Kidney (tissue), 14 donors: ENCODE data around the gene KRTAP5-4. TPM values are rescaled to one million over a fixed set of nuclear protein-coding genes. Genes with fewer than 3 reads are reported as not detected.
"Not testable (repeated sequence)": the region's sequence is repeated elsewhere in the genome, so short reads cannot be mapped to it uniquely, and the experiment has no call there.

Experiments used
- DNase-seq, 5 donors: peaks; one replicate each; pipeline ENCODE4 v3.0.0-alpha.2; 2013 to 2020
- FAIRE-seq: peaks from 2 replicates; lab custom pipeline; 2012; peaks lifted over from hg19 to GRCh38; lab: Jason Lieb, UNC
- H3K27ac ChIP-seq, 2 donors: one replicate each; pipeline ENCODE4 v1.7.0; 2013; ENCODE audit warnings: low read depth in 2 of 2, low read length in 2 of 2, inconsistent platforms in 1 of 2
- H3K27me3 ChIP-seq: one replicate; pipeline ENCODE4 v1.7.1; 2013; ENCODE audit warnings: low read length, inconsistent platforms; ENCODE audit not compliant: control insufficient read depth, insufficient read depth
- H3K36me3 ChIP-seq, 3 donors: one replicate each; pipeline versions ENCODE4 v1.7.0 to v1.7.1; 2013; ENCODE audit warnings: low read length in 3 of 3, control low read depth in 1 of 3, inconsistent platforms in 1 of 3; ENCODE audit not compliant: insufficient read depth in 3 of 3, control insufficient read depth in 2 of 3
- H3K4me1 ChIP-seq, 3 donors: one replicate each; pipeline versions ENCODE4 v1.7.0 to v1.7.1; 2013; ENCODE audit warnings: low read length in 3 of 3, inconsistent platforms in 1 of 3, low read depth in 1 of 3; ENCODE audit not compliant: control insufficient read depth in 2 of 3, insufficient read depth in 2 of 3
- H3K4me3 ChIP-seq, 3 donors: one replicate each; pipeline versions ENCODE4 v1.7.0 to v1.8.1; 2013; ENCODE audit warnings: low read length in 3 of 3, control low read depth in 1 of 3, inconsistent platforms in 1 of 3
- H3K9ac ChIP-seq, 3 donors: one replicate each; pipeline versions ENCODE4 v1.7.0 to v1.7.1; 2013; ENCODE audit warnings: low read length in 3 of 3, control low read depth in 1 of 3, inconsistent platforms in 1 of 3
- H3K9me3 ChIP-seq, 3 donors: one replicate each; pipeline versions ENCODE4 v1.7.0 to v1.7.1; 2013; ENCODE audit warnings: low read length in 3 of 3, control low read depth in 1 of 3, inconsistent platforms in 1 of 3; ENCODE audit not compliant: control insufficient read depth in 2 of 3, insufficient read depth in 1 of 3
- intact Hi-C: fragments of 100-400 bp; cut with DNase I; formaldehyde crosslinking; loops from one replicate; pipeline ENCODE4 v1.11.1; 2022
- polyA plus RNA-seq: library from polyadenylated mRNA; stranded (reverse); fragments of 350-450 nt; fragmentation: Illumina TruSeq; extraction: RNeasy Lipid Tissue Mini Kit (QIAGEN cat#74804); gene quantifications from one replicate; pipeline ENCODE4 v1.2.3, GENCODE V29; 2014; ENCODE audit warnings: low read depth, low replicate concordance; ENCODE audit not compliant: insufficient read depth
- total RNA-seq: library from RNA; stranded (reverse); fragmentation: NEBNext Ultra II Directional; extraction: Animal tissue kit (Norgen Biotek cat#: 25700); gene quantifications from one replicate; pipeline ENCODE4 v1.2.1, GENCODE V29; 2021
- TF ChIP-seq, protein P1 (sequence below): IDR thresholded peaks from 3 replicates; pipeline ENCODE4 v1.5.1; 2012; ENCODE audit warnings: mild to moderate bottlenecking, moderate library complexity, borderline replicate concordance; ENCODE audit not compliant: insufficient read depth; ENCODE audit errors: extremely low read depth
- donor health status: control.
- donor health status: control.
- donor health status: control.
- donor health status: control.
- donor health status: control.
- donor health status: DM: yes; HTN: yes; CAD: no.
- donor health status: Normal renal cell carcinoma (clear cell type).

Gene KRTAP5-4
- total and polyA plus RNA-seq, 2 donors from 2014 or later, result not detected

GRCh38 chr11:1597994-1598380, 24.0 kb downstream of the KRTAP5-4 start, which contains the start of gene KRTAP5-2:
KRTAP5-2 (minus strand) TSS chr11:1598294; CDS start chr11:1598250, 44 bp downstream.
- Histone ChIP-seq H3K27ac (no peak within 1 kb of the TSS), H3K9me3 (no peaks in the 10 kb centered on the region), H3K27me3 (no peaks in the 10 kb centered on the region), H3K9ac (no peak within 1 kb of the TSS), H3K36me3 (no peaks in the 10 kb centered on the region), H3K4me1 (peaks cover 0 to 2% (median 0%) of the 10 kb centered on the region in 3 donors), H3K4me3 (no peak within 1 kb of the TSS)
- DNase-seq (peak in 1 of 5 donors; percentile 45), FAIRE-seq (no peak)
- intact Hi-C loops, result no loop called here
- TF ChIP-seq, protein P1, sequence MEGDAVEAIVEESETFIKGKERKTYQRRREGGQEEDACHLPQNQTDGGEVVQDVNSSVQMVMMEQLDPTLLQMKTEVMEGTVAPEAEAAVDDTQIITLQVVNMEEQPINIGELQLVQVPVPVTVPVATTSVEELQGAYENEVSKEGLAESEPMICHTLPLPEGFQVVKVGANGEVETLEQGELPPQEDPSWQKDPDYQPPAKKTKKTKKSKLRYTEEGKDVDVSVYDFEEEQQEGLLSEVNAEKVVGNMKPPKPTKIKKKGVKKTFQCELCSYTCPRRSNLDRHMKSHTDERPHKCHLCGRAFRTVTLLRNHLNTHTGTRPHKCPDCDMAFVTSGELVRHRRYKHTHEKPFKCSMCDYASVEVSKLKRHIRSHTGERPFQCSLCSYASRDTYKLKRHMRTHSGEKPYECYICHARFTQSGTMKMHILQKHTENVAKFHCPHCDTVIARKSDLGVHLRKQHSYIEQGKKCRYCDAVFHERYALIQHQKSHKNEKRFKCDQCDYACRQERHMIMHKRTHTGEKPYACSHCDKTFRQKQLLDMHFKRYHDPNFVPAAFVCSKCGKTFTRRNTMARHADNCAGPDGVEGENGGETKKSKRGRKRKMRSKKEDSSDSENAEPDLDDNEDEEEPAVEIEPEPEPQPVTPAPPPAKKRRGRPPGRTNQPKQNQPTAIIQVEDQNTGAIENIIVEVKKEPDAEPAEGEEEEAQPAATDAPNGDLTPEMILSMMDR, result no peak

- no peak overlapping the region for H3K27ac ChIP-seq
- no peaks in the 10 kb centered on the region for H3K36me3 ChIP-seq
- H3K4me1 ChIP-seq, result peaks cover 0 to 2% (median 0%) of the 10 kb centered on the region in 3 donors
- intact Hi-C loops, result no loop called here
- H3K9ac ChIP-seq, result no peak overlapping the region
- no peaks in the 10 kb centered on the region for H3K27me3 ChIP-seq
- H3K9me3 ChIP-seq, result no peaks in the 10 kb centered on the region
- FAIRE-seq (no peak), DNase-seq (peak in 1 of 5 donors; percentile 43)
- TF ChIP-seq, protein P1, result no peak
- H3K4me3 ChIP-seq, result no peak overlapping the region
Measured at GRCh38 chr11:1597331-1597993, 24.5 kb downstream of the KRTAP5-4 start.

DNA sequence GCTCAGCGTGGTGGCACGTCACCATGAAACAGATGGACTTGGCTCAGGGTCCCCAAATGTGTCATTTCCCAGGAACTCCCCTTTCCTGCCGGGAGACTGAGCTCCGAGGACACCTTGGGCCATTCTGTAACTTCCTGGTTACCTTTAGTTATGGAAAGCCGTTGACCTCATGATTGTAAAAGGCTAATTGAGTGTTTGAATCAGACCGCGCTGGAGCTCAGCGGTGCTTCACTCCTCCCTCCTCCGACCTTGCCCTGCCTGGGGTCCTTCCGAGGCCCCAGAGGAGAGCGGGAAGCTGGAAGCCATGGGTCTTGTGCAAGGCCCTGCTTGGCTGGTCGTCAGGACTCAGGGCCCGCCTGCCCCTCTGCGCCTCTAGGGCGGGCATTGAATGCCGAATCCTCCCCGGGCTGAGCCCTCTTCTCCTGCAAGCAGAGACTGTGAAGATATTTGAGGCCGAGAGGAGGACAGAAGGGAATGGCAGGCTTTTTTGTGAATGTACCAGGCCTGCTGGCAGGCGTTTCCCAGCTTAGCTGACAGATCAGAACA, 25.3 kb downstream of the KRTAP5-4 start:
- H3K4me1 ChIP-seq, intact Hi-C loops, H3K27me3 ChIP-seq, FAIRE-seq, H3K27ac ChIP-seq, H3K9me3 ChIP-seq, H3K36me3 ChIP-seq, H3K4me3 ChIP-seq, H3K9ac ChIP-seq: not testable (repeated sequence)
- peak in 1 of 5 donors; percentile 37 for DNase-seq

DNA sequence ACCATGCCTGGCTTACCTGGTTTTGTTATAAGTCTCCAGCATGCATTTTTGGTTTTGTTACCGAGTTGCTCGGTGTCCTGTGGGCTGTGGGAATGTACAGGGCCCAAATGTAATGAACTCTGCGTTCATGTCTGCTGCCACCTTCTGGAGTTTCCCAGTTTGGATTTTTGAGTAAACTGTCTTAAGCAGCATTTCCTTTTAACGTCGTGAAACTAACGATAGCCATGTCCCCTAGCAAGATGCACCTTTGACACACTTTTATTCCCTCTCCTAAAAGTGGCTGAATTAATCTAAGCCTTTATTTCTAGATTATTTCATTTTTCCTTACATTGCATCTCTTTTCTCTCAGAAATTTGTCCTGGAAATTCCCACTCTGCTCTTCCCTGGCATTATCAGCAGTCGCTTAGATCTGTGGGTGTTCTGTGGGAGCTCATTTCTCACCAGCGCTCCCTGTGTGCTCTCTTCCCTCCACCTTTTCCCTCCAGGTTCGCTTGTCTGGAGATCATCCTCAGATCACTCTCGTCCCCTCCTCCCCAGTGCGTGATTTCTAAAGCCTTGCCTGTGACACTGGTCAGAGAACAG, 25.9 kb downstream of the KRTAP5-4 start:
- H3K27ac ChIP-seq, H3K36me3 ChIP-seq, H3K4me1 ChIP-seq, H3K9ac ChIP-seq, FAIRE-seq, H3K9me3 ChIP-seq, H3K4me3 ChIP-seq, intact Hi-C loops, H3K27me3 ChIP-seq: not testable (repeated sequence)
- DNase-seq, result peak in 3 of 5 donors; percentile 21 to 42 (median 29)
